CD4-positive, CD25-positive, alpha-beta regulatory T cell (primary cell): ENCODE results near the gene TBL3. TPM values are rescaled to one million over a fixed set of nuclear protein-coding genes. Genes with fewer than 3 reads are reported as not detected.

Experiments used
- ATAC-seq, 2 donors: fragments of 150-1000 bp; cut with Tn5 transposase; one replicate each; pipeline ENCODE4 v1.10.0; 2021; ENCODE audit warnings: low read depth in 2 of 2, moderate number of reproducible peaks in 2 of 2, moderate library complexity in 1 of 2
- DNase-seq, 3 donors: peaks; one replicate each; pipeline versions ENCODE4 v3.0.0 to v3.0.0-alpha.2; 2012 to 2022; ENCODE audit warnings: mixed read lengths in 1 of 3
- H3K27ac ChIP-seq: one replicate; pipeline ENCODE4 v1.7.0; 2013; ENCODE audit warnings: mild to moderate bottlenecking, low read length; ENCODE audit not compliant: insufficient read depth, poor library complexity, severe bottlenecking
- H3K27me3 ChIP-seq: one replicate; pipeline ENCODE4 v1.7.0; 2013; ENCODE audit warnings: low read length; ENCODE audit not compliant: control insufficient read depth, insufficient read depth
- H3K36me3 ChIP-seq: one replicate; pipeline ENCODE4 v1.7.0; 2013; ENCODE audit warnings: mild to moderate bottlenecking, low read length, moderate library complexity; ENCODE audit not compliant: control insufficient read depth, insufficient read depth
- H3K4me1 ChIP-seq: 2 replicates; pipeline ENCODE4 v1.7.0; 2013; ENCODE audit warnings: mild to moderate bottlenecking, low read length; ENCODE audit not compliant: insufficient read depth, control insufficient read depth, poor library complexity, severe bottlenecking
- H3K4me3 ChIP-seq: one replicate; pipeline ENCODE4 v1.7.0; 2013; ENCODE audit warnings: low read depth, mild to moderate bottlenecking, low read length, moderate library complexity
- H3K9me3 ChIP-seq, 2 experiments: 1 replicate in 1 of 2; 2 replicates in 1 of 2; pipeline ENCODE4 v1.7.0; 2013; ENCODE audit warnings: low read length in 2 of 2, mild to moderate bottlenecking in 1 of 2, moderate library complexity in 1 of 2; ENCODE audit not compliant: control insufficient read depth in 2 of 2
- H3K27ac Mint-ChIP-seq, 3 donors: one replicate each; pipeline ENCODE4 v1.8.0; 2020 to 2022; ENCODE audit warnings: mild to moderate bottlenecking in 3 of 3, mixed read lengths in 3 of 3, moderate library complexity in 2 of 3
- H3K27me3 Mint-ChIP-seq: one replicate; pipeline ENCODE4 v1.8.0; 2022; ENCODE audit warnings: mild to moderate bottlenecking, mixed read lengths
- H3K36me3 Mint-ChIP-seq: one replicate; pipeline ENCODE4 v1.8.0; 2020; ENCODE audit warnings: mixed read lengths
- H3K4me1 Mint-ChIP-seq, 4 donors: one replicate each; pipeline ENCODE4 v1.8.0; 2020 to 2022; ENCODE audit warnings: mixed read lengths in 4 of 4, mild to moderate bottlenecking in 1 of 4
- H3K4me3 Mint-ChIP-seq, 4 donors: one replicate each; pipeline ENCODE4 v1.8.0; 2020 to 2022; ENCODE audit warnings: mild to moderate bottlenecking in 4 of 4, mixed read lengths in 4 of 4, moderate library complexity in 3 of 4
- H3K9me3 Mint-ChIP-seq, 7 donors: one replicate each; pipeline ENCODE4 v1.8.0; 2020 to 2022; ENCODE audit warnings: mixed read lengths in 7 of 7, mild to moderate bottlenecking in 3 of 7, moderate library complexity in 2 of 7
- polyA plus RNA-seq, 4 donors: library from polyadenylated mRNA; unstranded; fragments of 300-500 nt; fragmentation: Illumina TruSeq; gene quantifications; one replicate each; pipeline ENCODE4 v1.2.3, GENCODE V29; 2021
- total RNA-seq: library from RNA; stranded (reverse); gene quantifications from one replicate; pipeline ENCODE4 v1.2.3, GENCODE V29; 2022

The TBL3 gene
- total and polyA plus RNA-seq, 5 donors from 2014 or later = 25.3 to 60.0 (median 52.0) TPM

- peaks cover 22% of the 10 kb centered on the region for H3K27me3 Mint-ChIP-seq
- H3K9me3 Mint-ChIP-seq = peaks cover 0 to 2% (median 0%) of the 10 kb centered on the region in 7 donors
- peaks cover 6% of the 10 kb centered on the region for H3K27me3 ChIP-seq
- ATAC-seq (peak in 1 of 2 donors; percentile 17), DNase-seq (peak; percentile 35 to 56 (median 36))
- no peaks in the 10 kb centered on the region for H3K36me3 ChIP-seq
- peak overlapping the region; percentile 61 for H3K4me3 ChIP-seq
- peaks cover 20% of the 10 kb centered on the region for H3K4me1 ChIP-seq
- no peaks in the 10 kb centered on the region for H3K36me3 Mint-ChIP-seq
- H3K9me3 ChIP-seq = no peaks in the 10 kb centered on the region
- H3K4me1 Mint-ChIP-seq = peaks cover 0 to 29% (median 13%) of the 10 kb centered on the region in 4 donors
- H3K27ac ChIP-seq = peak overlapping the region; percentile 77
- peak overlapping the region; percentile 26 to 90 (median 74) for H3K27ac Mint-ChIP-seq
- peak overlapping the region; percentile 80 to 91 (median 83) for H3K4me3 Mint-ChIP-seq
Measured at GRCh38 chr16:1991135-1991551, 19.3 kb downstream of the TBL3 start.

DNA sequence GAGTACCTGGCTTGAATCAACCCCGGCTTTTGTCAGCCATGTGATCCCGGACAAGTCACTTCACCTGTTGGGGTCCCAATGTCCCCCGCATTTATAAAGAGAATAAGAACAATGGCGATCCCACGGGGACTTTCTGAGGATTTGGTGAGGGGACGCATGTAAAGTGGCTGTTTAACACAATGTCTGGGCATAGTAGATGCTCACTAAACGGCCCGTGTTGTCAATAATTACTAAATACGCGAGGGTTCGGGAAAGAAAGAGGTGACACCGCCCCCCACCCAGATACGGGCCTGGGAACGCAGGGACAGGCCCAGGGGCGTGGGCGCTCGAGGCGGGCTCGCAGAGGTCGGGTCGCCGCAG, 19.7 kb downstream of the TBL3 start:
- DNase-seq (peak in 1 of 3 donors; percentile 22), ATAC-seq (no peak)
- Mint-ChIP-seq H3K27ac (peak overlapping the region; percentile 26 to 90 (median 74)), H3K4me1 (peaks cover 0 to 29% (median 12%) of the 10 kb centered on the region in 4 donors), H3K27me3 (peaks cover 21% of the 10 kb centered on the region), H3K36me3 (no peaks in the 10 kb centered on the region), H3K9me3 (peaks cover 0 to 2% (median 0%) of the 10 kb centered on the region in 7 donors), H3K4me3 (peak overlapping the region; percentile 80 to 91 (median 83))
- H3K36me3 ChIP-seq = no peaks in the 10 kb centered on the region
- peak overlapping the region; percentile 61 for H3K4me3 ChIP-seq
- H3K4me1 ChIP-seq = peaks cover 20% of the 10 kb centered on the region
- peaks cover 6% of the 10 kb centered on the region for H3K27me3 ChIP-seq
- H3K27ac ChIP-seq = peak overlapping the region; percentile 77
- H3K9me3 ChIP-seq = no peaks in the 10 kb centered on the region

GRCh38 chr16:1991948-1992703, 20.3 kb downstream of the TBL3 start:
- Mint-ChIP-seq H3K9me3 (peaks cover 0 to 2% (median 0%) of the 10 kb centered on the region in 7 donors), H3K4me1 (peaks cover 0 to 29% (median 10%) of the 10 kb centered on the region in 4 donors), H3K27ac (peak overlapping the region; percentile 5 to 26 (median 25)), H3K36me3 (peaks cover under 1% of the 10 kb centered on the region), H3K4me3 (peak overlapping the region; percentile 70 to 91 (median 82)), H3K27me3 (peaks cover 17% of the 10 kb centered on the region)
- H3K27me3 ChIP-seq = peaks cover 6% of the 10 kb centered on the region
- peaks cover 20% of the 10 kb centered on the region for H3K4me1 ChIP-seq
- peak; percentile 90 to 98 (median 92) for DNase-seq
- no peaks in the 10 kb centered on the region for H3K9me3 ChIP-seq
- ATAC-seq = peak; percentile 80 to 83
- H3K4me3 ChIP-seq = no peak overlapping the region
- peak overlapping the region; percentile 77 for H3K27ac ChIP-seq
- no peaks in the 10 kb centered on the region for H3K36me3 ChIP-seq

- Histone ChIP-seq H3K4me1 (peaks cover 20% of the 10 kb centered on the region), H3K27ac (peak overlapping the region; percentile 77), H3K4me3 (no peak overlapping the region), H3K36me3 (no peaks in the 10 kb centered on the region), H3K27me3 (peaks cover 6% of the 10 kb centered on the region), H3K9me3 (no peaks in the 10 kb centered on the region)
- ATAC-seq (no peak), DNase-seq (no peak)
- Mint-ChIP-seq H3K9me3 (peaks cover 0 to 2% (median 0%) of the 10 kb centered on the region in 7 donors), H3K27me3 (peaks cover 16% of the 10 kb centered on the region), H3K27ac (peak overlapping the region in 1 of 3 donors; percentile 47), H3K36me3 (peaks cover 4% of the 10 kb centered on the region), H3K4me1 (peaks cover 0 to 29% (median 11%) of the 10 kb centered on the region in 4 donors), H3K4me3 (peak overlapping the region in 1 of 4 donors; percentile 15)
Measured at GRCh38 chr16:1992704-1993317, 21.0 kb downstream of the TBL3 start.

- peaks cover 3% of the 10 kb centered on the region for H3K27me3 ChIP-seq
- Mint-ChIP-seq H3K27ac (peak overlapping the region; percentile 43 to 47 (median 47)), H3K36me3 (peaks cover 9% of the 10 kb centered on the region), H3K9me3 (no peaks in the 10 kb centered on the region), H3K4me3 (peak overlapping the region; percentile 52 to 87 (median 62)), H3K4me1 (peaks cover 0 to 26% (median 11%) of the 10 kb centered on the region in 4 donors), H3K27me3 (peaks cover 11% of the 10 kb centered on the region)
- H3K4me3 ChIP-seq = no peak overlapping the region
- peak in 1 of 2 donors; percentile 4 for ATAC-seq
- peak overlapping the region; percentile 18 for H3K27ac ChIP-seq
- no peak for DNase-seq
- H3K36me3 ChIP-seq = peaks cover 2% of the 10 kb centered on the region
- peaks cover 20% of the 10 kb centered on the region for H3K4me1 ChIP-seq
- H3K9me3 ChIP-seq = no peaks in the 10 kb centered on the region
Measured at GRCh38 chr16:1993731-1994131, 21.9 kb downstream of the TBL3 start.

- Mint-ChIP-seq H3K27me3 (peaks cover 5% of the 10 kb centered on the region), H3K4me1 (peaks cover 0 to 6% (median under 1%) of the 10 kb centered on the region in 4 donors), H3K9me3 (no peaks in the 10 kb centered on the region), H3K36me3 (peaks cover 9% of the 10 kb centered on the region), H3K27ac (peak overlapping the region in 1 of 3 donors; percentile 80), H3K4me3 (no peak overlapping the region)
- no peaks in the 10 kb centered on the region for H3K4me1 ChIP-seq
- DNase-seq (no peak), ATAC-seq (no peak)
- H3K27ac ChIP-seq = no peak overlapping the region
- peaks cover 23% of the 10 kb centered on the region for H3K36me3 ChIP-seq
- H3K27me3 ChIP-seq = no peaks in the 10 kb centered on the region
- H3K9me3 ChIP-seq = no peaks in the 10 kb centered on the region
- no peak overlapping the region for H3K4me3 ChIP-seq
Measured at GRCh38 chr16:1997494-1998359, 25.9 kb downstream of the TBL3 start.

DNA sequence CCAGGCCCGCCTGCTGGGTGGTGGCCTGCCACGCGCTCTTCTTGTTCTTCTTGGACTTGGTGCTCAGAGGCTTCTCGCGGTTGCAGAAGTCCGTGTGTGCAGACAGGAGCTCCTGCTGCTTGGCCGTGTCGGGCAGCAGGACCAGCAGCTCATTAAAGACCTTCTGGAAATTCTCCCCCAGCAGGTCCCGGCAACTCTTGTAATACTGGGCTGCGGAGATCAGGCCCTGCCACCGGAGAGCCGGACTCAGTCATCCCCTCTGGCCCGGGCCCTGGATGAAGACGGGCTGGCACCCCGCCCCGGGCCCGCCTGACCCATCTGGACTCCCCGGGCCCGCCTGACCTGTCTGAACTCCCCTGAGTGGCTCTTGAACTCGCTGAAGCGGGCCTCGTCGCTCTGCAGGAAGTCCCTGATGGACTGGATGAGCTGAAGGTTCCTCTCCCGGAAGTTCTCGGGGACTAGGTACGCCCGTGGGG, 26.5 kb downstream of the TBL3 start:
- DNase-seq = no peak
- Mint-ChIP-seq H3K27me3 (peaks cover 5% of the 10 kb centered on the region), H3K27ac (peak overlapping the region in 1 of 3 donors; percentile 9), H3K4me1 (peaks cover 0 to 6% (median under 1%) of the 10 kb centered on the region in 4 donors), H3K4me3 (no peak overlapping the region), H3K9me3 (no peaks in the 10 kb centered on the region), H3K36me3 (peaks cover 9% of the 10 kb centered on the region)
- H3K36me3 ChIP-seq = peaks cover 23% of the 10 kb centered on the region
- no peak for ATAC-seq
- H3K4me1 ChIP-seq = no peaks in the 10 kb centered on the region
- H3K9me3 ChIP-seq = no peaks in the 10 kb centered on the region
- no peak overlapping the region for H3K27ac ChIP-seq
- H3K27me3 ChIP-seq = no peaks in the 10 kb centered on the region
- no peak overlapping the region for H3K4me3 ChIP-seq
